ENCODE measurements around the gene FAM53B.
"Not testable (repeated sequence)": the region's sequence is repeated elsewhere in the genome, so short reads cannot be mapped to it uniquely, and the experiment has no call there.

The FAM53B gene

GRCh38 chr10:124744102-124745050, at the start of gene FAM53B:
FAM53B (minus strand) TSS chr10:124744378; CDS start chr10:124706713, 37,665 bp downstream.
- peak; percentile 79 for DNase-seq

- no peak for DNase-seq
Observed at GRCh38 chr10:124792998-124793352, 48.8 kb upstream of the FAM53B start.

- peak; percentile 87 for DNase-seq
Observed at GRCh38 chr10:124791547-124792348, 47.6 kb upstream of the FAM53B start, which contains the start of gene EEF1AKMT2. EEF1AKMT2 (minus strand) TSS chr10:124791887; CDS start chr10:124791833, 54 bp downstream.

GRCh38 chr10:124782900-124783299, 38.7 kb upstream of the FAM53B start:
- DNase-seq = not testable (repeated sequence)

- DNase-seq = no peak
Observed at GRCh38 chr10:124768791-124769190, 24.6 kb upstream of the FAM53B start.

- no peak for DNase-seq
Observed at GRCh38 chr10:124765256-124765655, 21.1 kb upstream of the FAM53B start.

GRCh38 chr10:124763267-124763666, 19.1 kb upstream of the FAM53B start:
- DNase-seq = no peak

- DNase-seq = no peak
Observed at GRCh38 chr10:124762281-124762680, 18.1 kb upstream of the FAM53B start.

- DNase-seq = no peak
Observed at GRCh38 chr10:124756156-124756903, 12.2 kb upstream of the FAM53B start.

GRCh38 chr10:124755581-124755980, 11.4 kb upstream of the FAM53B start:
- DNase-seq = no peak

GRCh38 chr10:124754227-124754626, 10.0 kb upstream of the FAM53B start:
- DNase-seq = no peak

- no peak for DNase-seq
Observed at GRCh38 chr10:124748953-124749645, 4.9 kb upstream of the FAM53B start.

- DNase-seq = no peak
Observed at GRCh38 chr10:124748166-124748565, 4.0 kb upstream of the FAM53B start.

GRCh38 chr10:124747745-124748144, 3.6 kb upstream of the FAM53B start:
- no peak for DNase-seq

GRCh38 chr10:124746992-124747391, 2.8 kb upstream of the FAM53B start:
- no peak for DNase-seq

- DNase-seq = not testable (repeated sequence)
Observed at GRCh38 chr10:124746447-124746846, 2.3 kb upstream of the FAM53B start.

- peak; percentile 80 for DNase-seq
Observed at GRCh38 chr10:124745673-124746072, 1.5 kb upstream of the FAM53B start.

- no peak for DNase-seq
Observed at GRCh38 chr10:124745252-124745651, 1.1 kb upstream of the FAM53B start.

- DNase-seq = no peak
Observed at GRCh38 chr10:124743191-124744101, 732 bp downstream of the FAM53B start.

GRCh38 chr10:124742413-124743190, 1.6 kb downstream of the FAM53B start:
- peak; percentile 49 for DNase-seq
